OCI-LY7 (cell line): ENCODE results near the gene PRCP. TPM values are rescaled to one million over a fixed set of nuclear protein-coding genes. Genes with fewer than 3 reads are reported as not detected.

Source experiments
- BruUV-seq: library from RNA; stranded (reverse); fragments of 400-500 nt; replicated peaks from 2 replicates; lab custom pipeline; 2021; lab: Mats Ljungman, UMichigan
- CTCF ChIA-PET: fragments of 300-600 bp; sonication (Branson Sonifier 250); formaldehyde crosslinking; loops from one replicate; lab custom pipeline; 2022; ENCODE audit warnings: antibody characterized with exemption; ENCODE audit not compliant: unreplicated experiment; lab: Charles Lee
- POLR2A ChIA-PET: fragments of 300-600 bp; sonication (Branson Sonifier 250); formaldehyde crosslinking; loops from one replicate; lab custom pipeline; 2022; ENCODE audit warnings: antibody characterized with exemption; lab: Charles Lee
- DNase-seq: peaks from one replicate; pipeline ENCODE4 v3.0.0-alpha.2; 2015; ENCODE audit warnings: low spot score
- H2AFZ ChIP-seq: fragments of 200-600 bp; sonication (generic), shearing (Covaris generic); 2 replicates; pipeline ENCODE4 v1.6.1; 2014; ENCODE audit warnings: mild to moderate bottlenecking, antibody characterized with exemption, low read length, moderate library complexity
- H3K27ac ChIP-seq: fragments of 200-600 bp; sonication (generic); 2 replicates; pipeline ENCODE4 v1.5.1; 2014; ENCODE audit warnings: mixed run types, low read depth, mild to moderate bottlenecking, moderate library complexity, low read length, inconsistent platforms; ENCODE audit not compliant: poor library complexity, severe bottlenecking
- H3K36me3 ChIP-seq: fragments of 200-600 bp; sonication (generic); 2 replicates; pipeline ENCODE4 v1.6.1; 2014; ENCODE audit warnings: mild to moderate bottlenecking, antibody characterized with exemption, low read length, moderate library complexity, mixed read lengths; ENCODE audit not compliant: insufficient read depth
- H3K4me1 ChIP-seq: fragments of 200-600 bp; sonication (generic); 2 replicates; pipeline ENCODE4 v1.5.1; 2014; ENCODE audit warnings: mild to moderate bottlenecking, low read length; ENCODE audit not compliant: insufficient read depth, poor library complexity, severe bottlenecking
- H3K4me2 ChIP-seq: fragments of 200-600 bp; sonication (generic); 2 replicates; pipeline ENCODE4 v1.6.1; 2014; ENCODE audit warnings: mild to moderate bottlenecking, low read length
- H3K4me3 ChIP-seq: fragments of 200-600 bp; sonication (generic); 2 replicates; pipeline ENCODE4 v1.5.1; 2014; ENCODE audit warnings: mild to moderate bottlenecking, low read depth, low read length; ENCODE audit not compliant: poor library complexity, severe bottlenecking
- H3K79me2 ChIP-seq: fragments of 200-600 bp; sonication (generic); 2 replicates; pipeline ENCODE4 v1.6.1; 2016; ENCODE audit warnings: low read depth, mild to moderate bottlenecking, low read length, moderate library complexity, mixed read lengths; ENCODE audit not compliant: insufficient read depth
- H3K9me2 ChIP-seq: fragments of 200-600 bp; sonication (generic); 2 replicates; pipeline ENCODE4 v1.6.1; 2016; ENCODE audit warnings: mild to moderate bottlenecking, low read length, mixed read lengths; ENCODE audit not compliant: insufficient read depth
- H3K9me3 ChIP-seq: fragments of 200-600 bp; sonication (generic); 2 replicates; pipeline ENCODE4 v1.6.1; 2014; ENCODE audit warnings: mild to moderate bottlenecking, mixed run types, low read length, mixed read lengths
- H4K20me1 ChIP-seq: fragments of 200-600 bp; sonication (generic); 2 replicates; pipeline ENCODE4 v1.6.1; 2014; ENCODE audit warnings: mild to moderate bottlenecking, antibody characterized with exemption, low read length, moderate library complexity, mixed read lengths; ENCODE audit not compliant: insufficient read depth
- CTCF ChIP-seq: fragments of 200-600 bp; sonication (generic); conservative IDR thresholded peaks from 2 replicates; pipeline ENCODE4 v1.5.1; 2014; ENCODE audit warnings: mild to moderate bottlenecking, antibody characterized with exemption, low read length, moderate library complexity, mixed read lengths
- EZH2phosphoT487 ChIP-seq: fragments of 200-600 bp; sonication (generic); IDR thresholded peaks from 2 replicates; pipeline ENCODE4 v1.6.1; 2018; ENCODE audit warnings: low read depth, borderline replicate concordance, mild to moderate bottlenecking, mixed run types, antibody characterized with exemption, low read length, moderate library complexity, mixed read lengths
- intact Hi-C: fragments of 100-400 bp; cut with micrococcal nuclease; formaldehyde crosslinking; loops from one replicate; pipeline ENCODE4 v1.10.0; 2022; ENCODE audit not compliant: unreplicated experiment
- total RNA-seq, 2 experiments: library from RNA; depleted of rRNA in 1 of 2; stranded (reverse); fragments of >200 nt in 1 of 2; shearing (Covaris generic) in 1 of 2; gene quantifications; 2 replicates each; pipeline ENCODE4 v1.2.3, GENCODE V29; 2014 to 2022

The PRCP gene
- total RNA-seq, 2 experiments from 2014 or later, result 6.5 to 18.3 TPM

GRCh38 chr11:82867495-82868082, 32.6 kb downstream of the PRCP start:
- H3K4me1 ChIP-seq, result peaks cover 9% of the 10 kb centered on the region
- intact Hi-C loops, result loop anchor here (1.0 to 10.0 kb wide), 4 partner anchors 33 to 955 kb away; partner anchors contain the start of gene PRCP
- no peaks in the 10 kb centered on the region for H4K20me1 ChIP-seq
- peak overlapping the region; percentile 14; the same call in 1 of the 2 replicates for H3K4me2 ChIP-seq
- no TSS peak for BruUV-seq
- peak overlapping the region; percentile 57 for H2AFZ ChIP-seq
- H3K4me3 ChIP-seq, result no peak overlapping the region
- no peaks in the 10 kb centered on the region for H3K36me3 ChIP-seq
- peak; percentile 93 for TF ChIP-seq CTCF
- no peak for TF ChIP-seq EZH2phosphoT487
- no peaks in the 10 kb centered on the region for H3K9me3 ChIP-seq
- ChIA-PET CTCF (interaction anchor here (0.6 to 1.0 kb wide), 8 partner anchors 32 to 960 kb away, joined by 3 to 6 read pairs (median 4); partner anchors contain the start of genes DDIAS and PRCP), POLR2A (interaction anchor here (0.6 to 2.5 kb wide), 10 partner anchors 15 to 382 kb away, joined by 3 to 8 read pairs (median 3); partner anchors contain the start of genes DDIAS and PRCP)
- no peaks in the 10 kb centered on the region for H3K79me2 ChIP-seq
- H3K9me2 ChIP-seq, result no peaks in the 10 kb centered on the region
- H3K27ac ChIP-seq, result no peak overlapping the region
- DNase-seq, result peak; percentile 92

GRCh38 chr11:82865841-82866240, 34.4 kb downstream of the PRCP start:
- no peaks in the 10 kb centered on the region for H4K20me1 ChIP-seq
- no peaks in the 10 kb centered on the region for H3K9me3 ChIP-seq
- ChIA-PET CTCF (no interaction called here), POLR2A (interaction anchor here (2.1 kb wide), 1 partner anchor 34 kb away, joined by 6 read pairs; the partner anchor contains the start of gene PRCP)
- no peak overlapping the region for H2AFZ ChIP-seq
- TF ChIP-seq CTCF (no peak), EZH2phosphoT487 (no peak)
- no TSS peak for BruUV-seq
- H3K4me3 ChIP-seq, result no peak overlapping the region
- H3K27ac ChIP-seq, result no peak overlapping the region
- intact Hi-C loops, result loop anchor here (5.0 to 10.0 kb wide), 2 partner anchors 859 to 956 kb away; no protein-coding TSS in a partner anchor
- no peak overlapping the region for H3K4me2 ChIP-seq
- no peak for DNase-seq
- no peaks in the 10 kb centered on the region for H3K36me3 ChIP-seq
- no peaks in the 10 kb centered on the region for H3K79me2 ChIP-seq
- peaks cover 9% of the 10 kb centered on the region for H3K4me1 ChIP-seq
- H3K9me2 ChIP-seq, result no peaks in the 10 kb centered on the region

GRCh38 chr11:82864268-82864667, 36.0 kb downstream of the PRCP start:
- no peaks in the 10 kb centered on the region for H3K9me2 ChIP-seq
- TF ChIP-seq CTCF (peak; percentile 79), EZH2phosphoT487 (no peak)
- no peak overlapping the region for H3K27ac ChIP-seq
- DNase-seq, result peak; percentile 50
- H3K4me3 ChIP-seq, result no peak overlapping the region
- H3K79me2 ChIP-seq, result no peaks in the 10 kb centered on the region
- ChIA-PET POLR2A (no interaction called here), CTCF (no interaction called here)
- H2AFZ ChIP-seq, result no peak overlapping the region
- H3K9me3 ChIP-seq, result no peaks in the 10 kb centered on the region
- intact Hi-C loops, result loop anchor here (1.0 to 10.0 kb wide), 3 partner anchors 89 to 861 kb away; no protein-coding TSS in a partner anchor
- BruUV-seq, result no TSS peak
- H4K20me1 ChIP-seq, result no peaks in the 10 kb centered on the region
- no peak overlapping the region for H3K4me2 ChIP-seq
- no peaks in the 10 kb centered on the region for H3K36me3 ChIP-seq
- H3K4me1 ChIP-seq, result peaks cover 9% of the 10 kb centered on the region
